Vagina (tissue), 2 donors: Measurements from ENCODE around the gene PTK7.

Experiments
- CTCF ChIP-seq, 3 experiments: fragments of 450-650 bp in 2 of 3; fragments of 200-600 bp in 1 of 3; sonication (generic) in 1 of 3; IDR thresholded peaks; one replicate each; pipeline ENCODE4 v1.5.1; 2017 to 2019; ENCODE audit warnings: antibody characterized with exemption in 3 of 3, mild to moderate bottlenecking in 2 of 3, moderate library complexity in 2 of 3
- POLR2A ChIP-seq, 2 donors: fragments of 450-650 bp; IDR thresholded peaks; one replicate each; pipeline ENCODE4 v1.6.1; 2017; ENCODE audit warnings: antibody characterized with exemption in 2 of 2, mild to moderate bottlenecking in 2 of 2, moderate library complexity in 2 of 2

GRCh38 chr6:43124481-43124880 lies 48.4 kb downstream of the PTK7 start:
- TF ChIP-seq CTCF (IDR thresholded peaks at IDR 0.05) (no peak), POLR2A (IDR thresholded peaks at IDR 0.05) (no peak)
